Measurements from ENCODE around the gene CSRNP3.

DNA sequence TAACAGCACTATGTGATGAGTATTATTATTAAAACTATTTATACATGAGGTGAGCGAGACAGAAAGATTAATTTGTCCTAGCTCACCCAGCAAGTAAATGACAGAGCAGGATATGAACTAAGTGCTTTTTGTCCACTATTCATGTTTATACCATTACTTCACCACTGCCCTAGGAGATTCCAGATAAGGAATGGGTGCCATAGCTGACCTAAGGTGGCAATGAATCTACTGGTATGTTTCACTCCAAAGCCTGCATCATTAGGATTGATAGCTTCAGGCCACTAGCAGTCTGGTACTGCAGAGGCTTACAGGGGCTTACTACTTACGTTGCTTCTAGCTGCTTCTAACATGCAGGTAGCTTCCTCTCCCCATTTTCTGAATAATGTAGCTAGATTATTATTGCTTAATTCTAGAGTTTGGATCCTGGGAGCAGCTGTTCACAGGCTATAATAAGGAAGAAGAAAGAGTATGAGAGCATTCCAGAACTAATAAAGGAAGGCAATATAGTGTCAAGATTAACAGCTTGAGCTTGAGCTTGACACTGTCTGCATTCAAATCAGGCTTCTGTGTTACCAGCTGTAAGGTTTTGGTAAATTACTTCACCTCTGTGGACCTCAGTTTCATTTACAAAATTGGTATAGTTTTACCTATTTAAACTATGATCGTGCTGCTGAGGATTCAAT is 170.9 kb downstream of the CSRNP3 start:
- TF ChIP-seq ZNF274 (IDR thresholded peaks at IDR 0.05; ENCODE audit: low read depth, low read length): no peak
- no peak for TF ChIP-seq SUZ12 (IDR thresholded peaks at IDR 0.05; ENCODE audit: extremely low read depth, insufficient read depth, insufficient read length)
- TF ChIP-seq YY1 (IDR thresholded peaks at IDR 0.05; ENCODE audit: insufficient read depth, insufficient read length): no peak

All from NT2/D1 (cell line).